WTC11 (cell line): Measurements from ENCODE around the gene GNA12. TPM values are rescaled to one million over a fixed set of nuclear protein-coding genes. Genes with fewer than 3 reads are reported as not detected.

Source experiments
- ATAC-seq: fragments of 200-7000 bp; cut with Tn5 transposase; 2 replicates; pipeline ENCODE4 v1.10.0; 2021; ENCODE audit warnings: mild to moderate bottlenecking, moderate library complexity
- CTCF ChIA-PET: fragments of 300-600 bp; sonication (Branson Sonifier 250); formaldehyde crosslinking; loops from one replicate; lab custom pipeline; 2021; ENCODE audit warnings: antibody characterized with exemption; lab: Charles Lee
- POLR2A ChIA-PET: fragments of 350-600 bp; sonication (Branson Sonifier 250); formaldehyde crosslinking; loops from one replicate; lab custom pipeline; 2021; ENCODE audit warnings: antibody characterized with exemption; lab: Charles Lee
- DNase-seq: peaks from one replicate; pipeline ENCODE4 v3.0.0; 2021; ENCODE audit warnings: low spot score
- H3K27ac Mint-ChIP-seq: 2 replicates; pipeline ENCODE4 v1.8.0; 2021; ENCODE audit warnings: mixed read lengths
- H3K27me3 Mint-ChIP-seq: 2 replicates; pipeline ENCODE4 v1.8.0; 2021; ENCODE audit warnings: low read depth, mild to moderate bottlenecking, moderate library complexity, mixed read lengths
- H3K36me3 Mint-ChIP-seq: 2 replicates; pipeline ENCODE4 v1.8.0; 2021; ENCODE audit warnings: mixed read lengths
- H3K4me1 Mint-ChIP-seq: 2 replicates; pipeline ENCODE4 v1.8.0; 2022; ENCODE audit warnings: mixed read lengths
- H3K4me3 Mint-ChIP-seq: 2 replicates; pipeline ENCODE4 v1.8.0; 2021; ENCODE audit warnings: mild to moderate bottlenecking, moderate library complexity, mixed read lengths
- H3K9me3 Mint-ChIP-seq: 2 replicates; pipeline ENCODE4 v1.8.0; 2021; ENCODE audit warnings: mixed read lengths
- ATF2 ChIP-seq: sonication (generic); formaldehyde crosslinking; IDR thresholded peaks from 2 replicates; pipeline ENCODE4 v1.8.1; 2022; ENCODE audit warnings: low read depth, missing genetic modification reagents, borderline replicate concordance
- ATF3 ChIP-seq: sonication (generic); formaldehyde crosslinking; conservative IDR thresholded peaks from 2 replicates; pipeline ENCODE4 v1.8.1; 2022; ENCODE audit warnings: mild to moderate bottlenecking, missing genetic modification reagents
- CREB1 ChIP-seq: sonication (generic); formaldehyde crosslinking; IDR thresholded peaks from 2 replicates; pipeline ENCODE4 v1.8.0; 2023; ENCODE audit warnings: mild to moderate bottlenecking, missing genetic modification reagents
- FOXK1 ChIP-seq: sonication (generic); formaldehyde crosslinking; IDR thresholded peaks from 2 replicates; pipeline ENCODE4 v1.8.0; 2022; ENCODE audit warnings: mild to moderate bottlenecking, moderate library complexity, missing genetic modification reagents
- FOXP1 ChIP-seq: sonication (generic); formaldehyde crosslinking; IDR thresholded peaks from 2 replicates; pipeline ENCODE4 v1.8.0; 2022; ENCODE audit warnings: missing genetic modification reagents, mild to moderate bottlenecking, moderate library complexity, borderline replicate concordance
- GTF2I ChIP-seq: fragments of 250-450 bp; sonication (Bioruptor Pico); conservative IDR thresholded peaks from 2 replicates; pipeline ENCODE4 v1.4.0; 2021; ENCODE audit warnings: mild to moderate bottlenecking
- NFYB ChIP-seq: sonication (generic); formaldehyde crosslinking; conservative IDR thresholded peaks from 2 replicates; pipeline ENCODE4 v1.8.0; 2022; ENCODE audit warnings: low read depth, missing genetic modification reagents
- NR3C1 ChIP-seq: sonication (generic); formaldehyde crosslinking; conservative IDR thresholded peaks from 2 replicates; pipeline ENCODE4 v1.8.1; 2023; ENCODE audit warnings: low read depth, mild to moderate bottlenecking, missing genetic modification reagents
- OVOL2 ChIP-seq: fragments of 250-450 bp; sonication (Bioruptor Pico); IDR thresholded peaks from 2 replicates; pipeline ENCODE4 v1.9.0; 2021; ENCODE audit warnings: mild to moderate bottlenecking, borderline replicate concordance
- STAT6 ChIP-seq: sonication (generic); formaldehyde crosslinking; conservative IDR thresholded peaks from 2 replicates; pipeline ENCODE4 v1.8.1; 2023; ENCODE audit warnings: mild to moderate bottlenecking, low read depth, missing genetic modification reagents, moderate library complexity
- TEAD1 ChIP-seq: sonication (generic); formaldehyde crosslinking; IDR thresholded peaks from 2 replicates; pipeline ENCODE4 v1.8.0; 2022; ENCODE audit warnings: mild to moderate bottlenecking, missing genetic modification reagents
- ZMAT4 ChIP-seq: fragments of 250-450 bp; sonication (Bioruptor Pico); IDR thresholded peaks from 2 replicates; pipeline ENCODE4 v1.9.0; 2021; ENCODE audit warnings: mild to moderate bottlenecking
- ZNF121 ChIP-seq: sonication (generic); formaldehyde crosslinking; IDR thresholded peaks from 2 replicates; pipeline ENCODE4 v1.8.0; 2023; ENCODE audit warnings: missing genetic modification reagents
- ZNF232 ChIP-seq: sonication (generic); formaldehyde crosslinking; IDR thresholded peaks from 2 replicates; pipeline ENCODE4 v1.8.0; 2022; ENCODE audit warnings: mild to moderate bottlenecking, missing genetic modification reagents
- ZNF416 ChIP-seq: fragments of 250-450 bp; sonication (Bioruptor Pico); IDR thresholded peaks from 2 replicates; pipeline ENCODE4 v1.9.0; 2021; ENCODE audit warnings: mild to moderate bottlenecking, inconsistent platforms
- total RNA-seq: library from RNA; stranded (reverse); gene quantifications from 3 replicates; pipeline ENCODE4 v1.2.3, GENCODE V29; 2021
- TF ChIP-seq, protein P1 (sequence below): sonication (generic); formaldehyde crosslinking; IDR thresholded peaks from 2 replicates; pipeline ENCODE4 v1.8.0; 2022; ENCODE audit warnings: missing genetic modification reagents
- TF ChIP-seq, protein P2 (sequence below): sonication (generic); formaldehyde crosslinking; IDR thresholded peaks from 2 replicates; pipeline ENCODE4 v1.8.1; 2023; ENCODE audit warnings: mild to moderate bottlenecking, missing genetic modification reagents
- TF ChIP-seq, protein P3 (sequence below): sonication (generic); formaldehyde crosslinking; IDR thresholded peaks from 2 replicates; pipeline ENCODE4 v1.8.1; 2022; ENCODE audit warnings: mild to moderate bottlenecking, moderate library complexity, missing genetic modification reagents
- TF ChIP-seq, protein P4 (sequence below): sonication (generic); formaldehyde crosslinking; IDR thresholded peaks from 2 replicates; pipeline ENCODE4 v1.8.1; 2023; ENCODE audit warnings: mild to moderate bottlenecking, missing genetic modification reagents, moderate library complexity

The GNA12 gene
- total RNA-seq, 1 experiment from 2014 or later: 99.6 TPM

DNA sequence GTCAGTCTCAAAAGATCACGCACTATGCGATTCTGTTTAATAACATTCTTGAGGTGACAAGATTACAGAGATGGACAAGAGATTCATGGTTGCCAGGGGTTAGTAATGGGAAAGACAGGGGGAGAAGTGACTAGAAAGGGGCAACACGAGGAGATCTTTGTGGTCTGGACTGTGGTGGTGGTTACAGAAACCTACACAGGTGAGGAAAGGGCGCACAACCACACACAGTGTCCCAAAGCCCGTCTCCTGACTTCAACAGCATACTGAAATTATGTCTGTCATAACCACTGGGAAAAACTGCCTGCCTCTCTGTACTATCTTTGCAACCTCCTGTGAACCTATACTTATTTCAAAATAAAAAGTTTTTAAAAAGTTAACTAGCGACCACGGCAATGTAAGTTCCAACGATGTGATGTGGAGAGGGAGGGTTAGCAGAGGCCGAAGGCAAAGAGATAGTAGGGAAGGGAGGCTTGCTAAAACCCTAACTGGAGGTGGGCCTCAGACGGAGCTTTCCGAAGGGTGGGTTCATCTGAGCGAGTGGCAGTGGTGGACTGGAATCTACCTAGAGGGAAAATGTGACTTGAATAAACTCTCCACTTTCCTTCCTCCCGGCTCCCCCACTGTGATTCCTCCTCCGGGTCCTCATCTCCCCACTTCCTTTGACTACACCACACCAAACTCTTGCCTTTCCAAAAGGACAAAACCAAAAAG is 43.7 kb downstream of the GNA12 start:
- Mint-ChIP-seq H3K27me3 (no peaks in the 10 kb centered on the region), H3K4me3 (no peak overlapping the region), H3K36me3 (no peaks in the 10 kb centered on the region), H3K27ac (peak overlapping the region; percentile 91), H3K9me3 (no peaks in the 10 kb centered on the region), H3K4me1 (peaks cover 78% of the 10 kb centered on the region)
- TF ChIP-seq ZNF232 (CRISPR knock-in tag): no peak
- no peak for TF ChIP-seq NR3C1 (CRISPR knock-in tag)
- no peak for TF ChIP-seq ATF2 (CRISPR knock-in tag)
- TF ChIP-seq, protein P1, sequence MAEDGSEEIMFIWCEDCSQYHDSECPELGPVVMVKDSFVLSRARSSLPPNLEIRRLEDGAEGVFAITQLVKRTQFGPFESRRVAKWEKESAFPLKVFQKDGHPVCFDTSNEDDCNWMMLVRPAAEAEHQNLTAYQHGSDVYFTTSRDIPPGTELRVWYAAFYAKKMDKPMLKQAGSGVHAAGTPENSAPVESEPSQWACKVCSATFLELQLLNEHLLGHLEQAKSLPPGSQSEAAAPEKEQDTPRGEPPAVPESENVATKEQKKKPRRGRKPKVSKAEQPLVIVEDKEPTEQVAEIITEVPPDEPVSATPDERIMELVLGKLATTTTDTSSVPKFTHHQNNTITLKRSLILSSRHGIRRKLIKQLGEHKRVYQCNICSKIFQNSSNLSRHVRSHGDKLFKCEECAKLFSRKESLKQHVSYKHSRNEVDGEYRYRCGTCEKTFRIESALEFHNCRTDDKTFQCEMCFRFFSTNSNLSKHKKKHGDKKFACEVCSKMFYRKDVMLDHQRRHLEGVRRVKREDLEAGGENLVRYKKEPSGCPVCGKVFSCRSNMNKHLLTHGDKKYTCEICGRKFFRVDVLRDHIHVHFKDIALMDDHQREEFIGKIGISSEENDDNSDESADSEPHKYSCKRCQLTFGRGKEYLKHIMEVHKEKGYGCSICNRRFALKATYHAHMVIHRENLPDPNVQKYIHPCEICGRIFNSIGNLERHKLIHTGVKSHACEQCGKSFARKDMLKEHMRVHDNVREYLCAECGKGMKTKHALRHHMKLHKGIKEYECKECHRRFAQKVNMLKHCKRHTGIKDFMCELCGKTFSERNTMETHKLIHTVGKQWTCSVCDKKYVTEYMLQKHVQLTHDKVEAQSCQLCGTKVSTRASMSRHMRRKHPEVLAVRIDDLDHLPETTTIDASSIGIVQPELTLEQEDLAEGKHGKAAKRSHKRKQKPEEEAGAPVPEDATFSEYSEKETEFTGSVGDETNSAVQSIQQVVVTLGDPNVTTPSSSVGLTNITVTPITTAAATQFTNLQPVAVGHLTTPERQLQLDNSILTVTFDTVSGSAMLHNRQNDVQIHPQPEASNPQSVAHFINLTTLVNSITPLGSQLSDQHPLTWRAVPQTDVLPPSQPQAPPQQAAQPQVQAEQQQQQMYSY (CRISPR knock-in tag): no peak
- TF ChIP-seq TEAD1 (CRISPR knock-in tag): no peak
- TF ChIP-seq, protein P2, sequence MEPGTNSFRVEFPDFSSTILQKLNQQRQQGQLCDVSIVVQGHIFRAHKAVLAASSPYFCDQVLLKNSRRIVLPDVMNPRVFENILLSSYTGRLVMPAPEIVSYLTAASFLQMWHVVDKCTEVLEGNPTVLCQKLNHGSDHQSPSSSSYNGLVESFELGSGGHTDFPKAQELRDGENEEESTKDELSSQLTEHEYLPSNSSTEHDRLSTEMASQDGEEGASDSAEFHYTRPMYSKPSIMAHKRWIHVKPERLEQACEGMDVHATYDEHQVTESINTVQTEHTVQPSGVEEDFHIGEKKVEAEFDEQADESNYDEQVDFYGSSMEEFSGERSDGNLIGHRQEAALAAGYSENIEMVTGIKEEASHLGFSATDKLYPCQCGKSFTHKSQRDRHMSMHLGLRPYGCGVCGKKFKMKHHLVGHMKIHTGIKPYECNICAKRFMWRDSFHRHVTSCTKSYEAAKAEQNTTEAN (CRISPR knock-in tag): no peak
- no peak for TF ChIP-seq ATF3
- TF ChIP-seq, protein P3, sequence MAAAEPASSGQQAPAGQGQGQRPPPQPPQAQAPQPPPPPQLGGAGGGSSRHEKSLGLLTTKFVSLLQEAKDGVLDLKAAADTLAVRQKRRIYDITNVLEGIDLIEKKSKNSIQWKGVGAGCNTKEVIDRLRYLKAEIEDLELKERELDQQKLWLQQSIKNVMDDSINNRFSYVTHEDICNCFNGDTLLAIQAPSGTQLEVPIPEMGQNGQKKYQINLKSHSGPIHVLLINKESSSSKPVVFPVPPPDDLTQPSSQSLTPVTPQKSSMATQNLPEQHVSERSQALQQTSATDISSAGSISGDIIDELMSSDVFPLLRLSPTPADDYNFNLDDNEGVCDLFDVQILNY (CRISPR knock-in tag): no peak
- no peak for TF ChIP-seq NFYB (CRISPR knock-in tag)
- no peak for TF ChIP-seq OVOL2 (CRISPR knock-in tag)
- TF ChIP-seq, protein P4, sequence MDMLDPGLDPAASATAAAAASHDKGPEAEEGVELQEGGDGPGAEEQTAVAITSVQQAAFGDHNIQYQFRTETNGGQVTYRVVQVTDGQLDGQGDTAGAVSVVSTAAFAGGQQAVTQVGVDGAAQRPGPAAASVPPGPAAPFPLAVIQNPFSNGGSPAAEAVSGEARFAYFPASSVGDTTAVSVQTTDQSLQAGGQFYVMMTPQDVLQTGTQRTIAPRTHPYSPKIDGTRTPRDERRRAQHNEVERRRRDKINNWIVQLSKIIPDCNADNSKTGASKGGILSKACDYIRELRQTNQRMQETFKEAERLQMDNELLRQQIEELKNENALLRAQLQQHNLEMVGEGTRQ (CRISPR knock-in tag): no peak
- TF ChIP-seq GTF2I (CRISPR knock-in tag): no peak
- TF ChIP-seq ZMAT4 (CRISPR knock-in tag): no peak
- no peak for TF ChIP-seq FOXK1 (CRISPR knock-in tag)
- no peak for TF ChIP-seq FOXP1 (CRISPR knock-in tag)
- no peak for TF ChIP-seq CREB1 (CRISPR knock-in tag)
- no peak for TF ChIP-seq ZNF416 (CRISPR knock-in tag)
- no peak for TF ChIP-seq STAT6 (CRISPR knock-in tag)
- no peak for TF ChIP-seq ZNF121 (CRISPR knock-in tag)
- DNase-seq (no peak), ATAC-seq (no peak)
- POLR2A ChIA-PET: no interaction called here
- CTCF ChIA-PET: interaction anchor here (1.0 to 1.9 kb wide), 2 partner anchors 24 to 81 kb away, joined by 3 to 9 read pairs; no protein-coding TSS in a partner anchor
